HG02943 (cell line): ENCODE measurements around the gene SPRN.
"Not testable (repeated sequence)": the region's sequence is repeated elsewhere in the genome, so short reads cannot be mapped to it uniquely, and the experiment has no call there.

ENCODE experiments used
- ATAC-seq: cut with Tn5 transposase; IDR thresholded peaks from one replicate; pipeline ENCODE4 v1.9.1; 2021; ENCODE audit warnings: mild to moderate bottlenecking, low read depth, moderate library complexity; ENCODE audit not compliant: unreplicated experiment

The SPRN gene

GRCh38 chr10:133424601-133425000 is at the start of gene SPRN:
Gene SPRN, minus strand, starts transcription at chr10:133424625. Its CDS starts 944 bp downstream, at chr10:133423681.
- not testable (repeated sequence) for ATAC-seq

- ATAC-seq: no peak
Observed at GRCh38 chr10:133474027-133474426, 49.6 kb upstream of the SPRN start.

GRCh38 chr10:133473270-133473669 is 48.8 kb upstream of the SPRN start:
- ATAC-seq: no peak

- no peak for ATAC-seq
Observed at GRCh38 chr10:133471300-133472109, 47.1 kb upstream of the SPRN start.

- not testable (repeated sequence) for ATAC-seq
Observed at GRCh38 chr10:133469205-133469604, 44.8 kb upstream of the SPRN start.

- no peak for ATAC-seq
Observed at GRCh38 chr10:133467286-133467911, 43.0 kb upstream of the SPRN start.

- no peak for ATAC-seq
Observed at GRCh38 chr10:133466683-133467275, 42.4 kb upstream of the SPRN start.

- no peak for ATAC-seq
Observed at GRCh38 chr10:133465950-133466474, 41.6 kb upstream of the SPRN start.

- no peak for ATAC-seq
Observed at GRCh38 chr10:133465191-133465949, 40.9 kb upstream of the SPRN start.

- ATAC-seq: no peak
Observed at GRCh38 chr10:133464582-133465031, 40.2 kb upstream of the SPRN start.

GRCh38 chr10:133462512-133463305 is 38.3 kb upstream of the SPRN start:
- no peak for ATAC-seq

- no peak for ATAC-seq
Observed at GRCh38 chr10:133461841-133462240, 37.4 kb upstream of the SPRN start.

GRCh38 chr10:133461027-133461426 is 36.6 kb upstream of the SPRN start:
- ATAC-seq: no peak

- no peak for ATAC-seq
Observed at GRCh38 chr10:133460208-133460769, 35.9 kb upstream of the SPRN start.

GRCh38 chr10:133459454-133460207 is 35.2 kb upstream of the SPRN start:
- no peak for ATAC-seq

- ATAC-seq: no peak
Observed at GRCh38 chr10:133458710-133459453, 34.5 kb upstream of the SPRN start.

- no peak for ATAC-seq
Observed at GRCh38 chr10:133458021-133458709, 33.7 kb upstream of the SPRN start.
